WERI-Rb-1 (cell line): Measurements from ENCODE around the gene AIFM3.

Source experiments
- DNase-seq: peaks from one replicate; pipeline ENCODE4 v3.0.0-alpha.2; 2020
- H3K27ac ChIP-seq: fragments of 250-450 bp; sonication (Bioruptor Pico); 2 replicates; pipeline ENCODE4 v1.5.1; 2020; ENCODE audit warnings: mild to moderate bottlenecking, moderate library complexity
- H3K27me3 ChIP-seq: fragments of 250-450 bp; sonication (Bioruptor Pico); 2 replicates; pipeline ENCODE4 v1.5.1; 2021; ENCODE audit warnings: mild to moderate bottlenecking, low read depth, moderate library complexity; ENCODE audit not compliant: insufficient read depth, severe bottlenecking
- H3K36me3 ChIP-seq: fragments of 250-450 bp; sonication (Bioruptor Pico); 2 replicates; pipeline ENCODE4 v1.5.1; 2020; ENCODE audit warnings: mild to moderate bottlenecking, moderate library complexity
- H3K4me3 ChIP-seq: 2 replicates; pipeline ENCODE4 v1.5.1; 2011; ENCODE audit warnings: low read depth, mild to moderate bottlenecking, control low read depth, low read length
- H3K9me3 ChIP-seq: fragments of 250-450 bp; sonication (Bioruptor Pico); 2 replicates; pipeline ENCODE4 v1.5.1; 2021; ENCODE audit warnings: mild to moderate bottlenecking, moderate library complexity; ENCODE audit not compliant: severe bottlenecking
- TF ChIP-seq, protein P1 (sequence below): IDR thresholded peaks from 2 replicates; pipeline ENCODE4 v1.5.1; 2011; ENCODE audit warnings: low read depth, mild to moderate bottlenecking, control low read depth, inconsistent platforms, low read length

The AIFM3 gene

DNA sequence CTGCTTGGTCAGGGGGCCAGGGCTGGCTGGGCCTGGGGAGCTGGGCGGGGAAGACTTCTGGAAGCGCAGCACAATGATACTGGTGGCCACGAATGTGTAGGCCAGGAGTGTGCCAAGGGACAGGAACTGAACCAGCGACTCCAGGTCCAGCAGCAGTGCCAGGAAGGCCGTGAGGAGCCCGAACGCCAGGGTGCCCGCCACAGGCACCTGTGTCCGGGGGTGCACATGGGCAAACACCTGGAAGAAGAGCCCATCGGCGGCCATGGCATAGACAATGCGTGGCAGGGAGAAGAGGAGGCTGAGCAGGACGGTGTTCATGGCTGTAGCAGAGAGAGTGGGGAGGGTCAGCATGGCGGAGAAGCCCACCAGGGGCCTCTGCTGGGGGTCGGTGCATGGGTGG is 63.0 kb downstream of the AIFM3 start:
- Histone ChIP-seq H3K27ac (peak overlapping the region; percentile 82; the same call in 1 of the 2 replicates), H3K9me3 (no peaks in the 10 kb centered on the region), H3K4me3 (no peak overlapping the region), H3K27me3 (no peaks in the 10 kb centered on the region), H3K36me3 (no peaks in the 10 kb centered on the region)
- TF ChIP-seq, protein P1, sequence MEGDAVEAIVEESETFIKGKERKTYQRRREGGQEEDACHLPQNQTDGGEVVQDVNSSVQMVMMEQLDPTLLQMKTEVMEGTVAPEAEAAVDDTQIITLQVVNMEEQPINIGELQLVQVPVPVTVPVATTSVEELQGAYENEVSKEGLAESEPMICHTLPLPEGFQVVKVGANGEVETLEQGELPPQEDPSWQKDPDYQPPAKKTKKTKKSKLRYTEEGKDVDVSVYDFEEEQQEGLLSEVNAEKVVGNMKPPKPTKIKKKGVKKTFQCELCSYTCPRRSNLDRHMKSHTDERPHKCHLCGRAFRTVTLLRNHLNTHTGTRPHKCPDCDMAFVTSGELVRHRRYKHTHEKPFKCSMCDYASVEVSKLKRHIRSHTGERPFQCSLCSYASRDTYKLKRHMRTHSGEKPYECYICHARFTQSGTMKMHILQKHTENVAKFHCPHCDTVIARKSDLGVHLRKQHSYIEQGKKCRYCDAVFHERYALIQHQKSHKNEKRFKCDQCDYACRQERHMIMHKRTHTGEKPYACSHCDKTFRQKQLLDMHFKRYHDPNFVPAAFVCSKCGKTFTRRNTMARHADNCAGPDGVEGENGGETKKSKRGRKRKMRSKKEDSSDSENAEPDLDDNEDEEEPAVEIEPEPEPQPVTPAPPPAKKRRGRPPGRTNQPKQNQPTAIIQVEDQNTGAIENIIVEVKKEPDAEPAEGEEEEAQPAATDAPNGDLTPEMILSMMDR = no peak
- no peak for DNase-seq
